ENCODE results near the gene SULF2. TPM values are rescaled to one million over a fixed set of nuclear protein-coding genes. Genes with fewer than 3 reads are reported as not detected.

SULF2 gene
- total and polyA plus RNA-seq, 2 of the 4 experiments (the other 2 are of a cell fraction) = 0.54 to 0.77 TPM

- Histone ChIP-seq H2AFZ (replicated peaks; ENCODE audit: low read length, poor library complexity) (no peak overlapping the region), H3K4me2 (ENCODE audit: low read depth, low read length) (no peak overlapping the region), H2BK5ac (ENCODE audit: low read depth, low read length, poor library complexity, severe bottlenecking) (no peak overlapping the region), H3K4me1 (ENCODE audit: control insufficient read depth, insufficient read depth, low read length) (no peaks in the 10 kb centered on the region), H3K9ac (ENCODE audit: low read depth, low read length) (no peak overlapping the region), H3K9me1 (ENCODE audit: insufficient read depth, low read length) (no peaks in the 10 kb centered on the region), H3K27ac (ENCODE audit: insufficient read depth, low read length) (no peak overlapping the region), H3K14ac (replicated peaks; ENCODE audit: low read depth, low read length) (no peak overlapping the region), H3K27me3 (ENCODE audit: control insufficient read depth, insufficient read depth, low read length) (peaks cover 4% of the 10 kb centered on the region; the same call in 1 of the 2 replicates), H3K18ac (ENCODE audit: low read depth, low read length) (no peak overlapping the region), H3K23ac (ENCODE audit: low read depth, low read length) (no peak overlapping the region), H3K4me3 (ENCODE audit: insufficient read depth, low read depth, low read length) (no peak overlapping the region), H2AK5ac (ENCODE audit: low read depth, low read length) (no peak overlapping the region), H4K8ac (ENCODE audit: low read depth in 2 of 2, low read length in 2 of 2) (no peak overlapping the region), H2BK20ac (ENCODE audit: low read depth, low read length) (no peak overlapping the region), H3K79me1 (ENCODE audit: low read depth in 1 of 2, low read length in 2 of 2) (no peaks in the 10 kb centered on the region), H3K36me3 (ENCODE audit: control insufficient read depth, insufficient read depth, low read length) (no peaks in the 10 kb centered on the region), H3K9me3 (ENCODE audit: control insufficient read depth, insufficient read depth, low read length) (no peaks in the 10 kb centered on the region), H3K4ac (ENCODE audit: low read depth, low read length) (no peak overlapping the region), H4K5ac (ENCODE audit: low read depth, low read length) (no peak overlapping the region), H4K91ac (ENCODE audit: insufficient read depth, low read depth, low read length) (no peak overlapping the region), H2BK15ac (ENCODE audit: low read depth, low read length) (no peak overlapping the region), H2AK9ac (replicated peaks; ENCODE audit: low read depth, low read length, poor library complexity) (no peak overlapping the region), H2BK120ac (ENCODE audit: low read depth, low read length) (no peak overlapping the region), H3K56ac (ENCODE audit: extremely low read depth, insufficient read depth, low read length) (no peak overlapping the region), H4K20me1 (ENCODE audit: insufficient read depth, low read length) (no peaks in the 10 kb centered on the region)
- intact Hi-C loops (cut with micrococcal nuclease) = no loop called here
- ATAC-seq (ENCODE audit: low read depth) (no peak), DNase-seq (no peak)
- 39% methylated on average over 7 of the region's 22 CpGs; no CpG with 5 or more reads in 1 of the 2 experiments for WGBS, 2 experiments (ENCODE audit: extremely low coverage in 2 of 2, insufficient read length in 1 of 2)
- in situ Hi-C loops (cut with MboI; ENCODE audit: low sequenced_read_pairs) = no loop called here
- BruUV-seq (replicated peaks) = no TSS peak
- dilution Hi-C loops (cut with HindIII; ENCODE audit: low sequenced_read_pairs, unreplicated experiment) = no loop called here
- CTCF ChIA-PET = no interaction called here
- POLR2A ChIA-PET (ENCODE audit: unreplicated experiment) = no interaction called here
- TF ChIP-seq SMC3 (IDR thresholded peaks at IDR 0.05; ENCODE audit: low read depth, low read length) (no peak), BHLHE40 (IDR thresholded peaks at IDR 0.05; ENCODE audit: low read depth, low read length) (no peak), FOS (IDR thresholded peaks at IDR 0.05; ENCODE audit: low read depth, low read length) (no peak), RFX5 (IDR thresholded peaks at IDR 0.05; ENCODE audit: low read depth, low read length) (no peak), MAZ (IDR thresholded peaks at IDR 0.05; ENCODE audit: borderline replicate concordance, low read depth, low read length) (no peak), RAD21 (IDR thresholded peaks at IDR 0.05; ENCODE audit: low read length) (no peak), CEBPB (IDR thresholded peaks at IDR 0.05; ENCODE audit: low read depth, low read length) (no peak), MAFK (IDR thresholded peaks at IDR 0.05; ENCODE audit: low read depth, low read length) (no peak), USF2 (IDR thresholded peaks at IDR 0.05; ENCODE audit: low read depth, low read length) (no peak), POLR2A (IDR thresholded peaks at IDR 0.05; ENCODE audit: low read depth, low read length) (no peak), MXI1 (IDR thresholded peaks at IDR 0.05; ENCODE audit: borderline replicate concordance, low read depth, low read length) (no peak), CTCF (conservative IDR thresholded peaks at IDR 0.05; ENCODE audit: low read depth, low read length) (no peak), RCOR1 (IDR thresholded peaks at IDR 0.05; ENCODE audit: insufficient replicate concordance, low read length) (no peak), ELK1 (IDR thresholded peaks at IDR 0.05; ENCODE audit: borderline replicate concordance, low read depth, low read length) (no peak), CHD1 (IDR thresholded peaks at IDR 0.05; ENCODE audit: low read depth, low read length) (no peak)
Measured at GRCh38 chr20:47741669-47742608, 43.3 kb downstream of the SULF2 start.

All from IMR-90 (cell line).